IPS-20b (cell line): ENCODE data around the gene HMCN1.
"Not testable (repeated sequence)": the region's sequence is repeated elsewhere in the genome, so short reads cannot be mapped to it uniquely, and the experiment has no call there.

Experiments used
- H3K27ac ChIP-seq: one replicate; pipeline ENCODE4 v1.5.1; 2013; ENCODE audit warnings: low read length
- H3K27me3 ChIP-seq: 2 replicates; pipeline ENCODE4 v1.6.1; 2013; ENCODE audit warnings: mild to moderate bottlenecking, low read length, inconsistent platforms; ENCODE audit not compliant: insufficient read depth
- H3K36me3 ChIP-seq: 2 replicates; pipeline ENCODE4 v1.6.1; 2013; ENCODE audit warnings: low read depth, mild to moderate bottlenecking, inconsistent platforms, low read length, moderate library complexity; ENCODE audit not compliant: insufficient read depth
- H3K4me1 ChIP-seq: 2 replicates; pipeline ENCODE4 v1.6.1; 2013; ENCODE audit warnings: mild to moderate bottlenecking, control low read depth, inconsistent platforms, low read length, moderate library complexity; ENCODE audit not compliant: insufficient read depth
- H3K4me3 ChIP-seq: 2 replicates; pipeline ENCODE4 v1.5.1; 2013; ENCODE audit warnings: mild to moderate bottlenecking, low read length, inconsistent platforms
- H3K9ac ChIP-seq: 2 replicates; pipeline ENCODE4 v1.6.1; 2013; ENCODE audit warnings: low read depth, mild to moderate bottlenecking, inconsistent platforms, low read length, moderate library complexity
- H3K9me3 ChIP-seq: 2 replicates; pipeline ENCODE4 v1.6.1; 2013; ENCODE audit warnings: mild to moderate bottlenecking, low read depth, low read length, inconsistent platforms; ENCODE audit not compliant: insufficient read depth

The HMCN1 gene

DNA sequence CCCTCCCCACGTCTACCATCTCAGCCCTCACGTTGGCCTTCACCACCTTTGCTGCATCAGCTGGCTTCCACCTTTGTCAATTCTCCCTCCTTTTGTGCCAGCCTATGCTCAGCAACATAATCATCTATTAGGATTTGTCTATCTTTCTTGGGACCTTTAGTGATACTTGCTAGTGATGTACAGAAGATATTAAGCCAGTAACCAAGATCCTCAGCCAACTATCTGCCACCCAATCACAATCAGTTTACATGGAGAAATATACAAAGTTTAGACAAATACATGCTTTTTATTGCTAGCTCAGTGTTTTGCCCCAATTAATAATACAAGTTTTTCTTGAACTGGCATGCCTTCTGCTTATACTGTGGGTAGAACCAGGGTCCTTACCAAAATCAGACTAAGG, 468.6 kb downstream of the HMCN1 start:
- H3K9me3 ChIP-seq = no peaks in the 10 kb centered on the region
- H3K36me3 ChIP-seq = no peaks in the 10 kb centered on the region
- no peak overlapping the region for H3K27ac ChIP-seq

DNA sequence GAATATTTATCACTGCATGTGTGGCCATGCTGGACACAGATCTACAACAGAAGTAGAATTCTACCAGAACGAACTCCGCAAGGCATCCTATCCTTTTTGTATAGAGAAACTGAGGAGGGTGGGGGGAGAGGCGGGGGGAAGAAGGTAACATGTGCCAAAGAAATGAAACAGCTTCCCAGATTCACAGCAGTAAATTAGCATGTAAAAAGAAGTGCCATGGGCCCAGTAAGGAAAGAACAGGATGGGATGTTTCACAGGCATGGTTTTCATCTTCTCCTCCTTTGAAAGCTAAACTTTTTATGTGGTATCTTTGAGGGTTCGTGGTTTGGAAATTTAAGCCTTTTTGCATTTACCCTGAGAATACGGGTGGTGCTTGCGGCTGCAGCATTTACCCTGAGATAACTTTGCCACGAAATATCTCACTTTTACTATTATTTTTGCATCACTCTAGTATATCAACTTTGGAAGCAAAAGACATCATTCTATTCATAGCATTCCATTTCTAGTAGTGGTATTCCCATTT, 471.9 kb downstream of the HMCN1 start:
- Histone ChIP-seq H3K27me3 (no peaks in the 10 kb centered on the region), H3K4me3 (no peak overlapping the region), H3K27ac (no peak overlapping the region), H3K9me3 (no peaks in the 10 kb centered on the region), H3K9ac (no peak overlapping the region), H3K36me3 (no peaks in the 10 kb centered on the region), H3K4me1 (peaks cover 8% of the 10 kb centered on the region)

More for the DNA sequence above, 468.6 kb downstream of the HMCN1 start:
- Histone ChIP-seq H3K9ac (no peak overlapping the region), H3K4me1 (peaks cover 8% of the 10 kb centered on the region), H3K4me3 (no peak overlapping the region), H3K27me3 (no peaks in the 10 kb centered on the region)

GRCh38 chr1:186207391-186208085, 473.3 kb downstream of the HMCN1 start:
- no peaks in the 10 kb centered on the region for H3K27me3 ChIP-seq
- H3K4me1 ChIP-seq = peaks cover 8% of the 10 kb centered on the region
- H3K4me3 ChIP-seq = no peak overlapping the region
- no peak overlapping the region for H3K27ac ChIP-seq
- H3K9ac ChIP-seq = no peak overlapping the region
- H3K9me3 ChIP-seq = no peaks in the 10 kb centered on the region
- no peaks in the 10 kb centered on the region for H3K36me3 ChIP-seq

DNA sequence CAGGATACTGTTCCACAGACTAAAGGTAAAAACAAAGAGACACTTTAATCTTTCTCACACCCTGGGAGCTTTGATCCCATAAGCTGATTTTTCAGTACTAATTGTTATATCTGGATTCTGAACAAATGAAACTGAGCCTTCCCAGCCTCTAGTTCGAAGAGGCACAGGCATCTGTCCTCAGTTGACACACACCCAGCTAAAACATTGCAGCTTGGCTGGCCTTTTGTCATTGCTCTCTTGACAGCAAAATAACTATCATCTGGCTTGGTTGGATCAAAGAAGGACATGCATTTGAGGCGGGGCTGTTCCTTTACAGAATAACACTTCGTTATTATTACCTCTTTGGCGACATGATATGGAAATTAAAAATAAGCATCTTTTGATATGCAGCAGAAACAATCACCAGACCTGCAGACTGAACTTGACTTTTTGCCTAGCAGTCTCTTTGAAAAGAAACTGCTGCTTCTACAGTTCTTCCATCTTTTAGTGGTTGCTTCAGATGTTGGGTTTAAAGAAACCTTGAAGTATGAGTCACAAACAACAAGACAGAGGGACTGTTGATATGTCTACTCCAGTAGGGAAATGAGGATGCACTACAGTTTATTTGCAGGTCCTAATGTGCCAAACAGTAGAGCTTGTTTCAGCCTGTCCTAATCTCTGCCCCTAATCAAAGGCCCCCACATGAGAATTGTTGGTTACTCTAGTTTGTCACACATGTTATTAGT, 474.4 kb downstream of the HMCN1 start:
- peaks cover 8% of the 10 kb centered on the region for H3K4me1 ChIP-seq
- no peaks in the 10 kb centered on the region for H3K36me3 ChIP-seq
- H3K9me3 ChIP-seq = no peaks in the 10 kb centered on the region
- H3K9ac ChIP-seq = no peak overlapping the region
- no peaks in the 10 kb centered on the region for H3K27me3 ChIP-seq
- no peak overlapping the region for H3K4me3 ChIP-seq
- H3K27ac ChIP-seq = no peak overlapping the region

DNA sequence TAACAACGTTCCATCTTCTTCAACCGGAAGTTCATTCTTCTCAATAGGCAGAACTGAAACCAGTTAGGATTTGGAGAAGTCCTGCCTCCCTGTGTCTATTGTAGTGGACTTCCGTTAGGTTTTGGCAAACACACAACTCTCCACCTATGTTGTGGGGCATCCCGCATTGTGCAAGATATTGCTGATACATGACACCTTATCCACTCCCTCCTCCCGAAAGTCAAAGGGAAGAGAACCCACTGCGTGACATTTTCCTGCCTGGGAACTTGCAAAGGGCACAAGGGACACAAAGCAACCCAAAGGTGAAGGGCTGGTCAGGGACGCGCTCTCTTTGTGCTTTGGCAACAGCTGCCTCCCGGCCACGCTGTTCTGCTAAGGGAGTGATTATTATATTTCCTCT, 476.1 kb downstream of the HMCN1 start:
- no peaks in the 10 kb centered on the region for H3K36me3 ChIP-seq
- no peak overlapping the region for H3K27ac ChIP-seq
- H3K9ac ChIP-seq = no peak overlapping the region
- H3K27me3 ChIP-seq = no peaks in the 10 kb centered on the region
- H3K9me3 ChIP-seq = no peaks in the 10 kb centered on the region
- H3K4me1 ChIP-seq = peaks cover 8% of the 10 kb centered on the region
- H3K4me3 ChIP-seq = no peak overlapping the region

DNA sequence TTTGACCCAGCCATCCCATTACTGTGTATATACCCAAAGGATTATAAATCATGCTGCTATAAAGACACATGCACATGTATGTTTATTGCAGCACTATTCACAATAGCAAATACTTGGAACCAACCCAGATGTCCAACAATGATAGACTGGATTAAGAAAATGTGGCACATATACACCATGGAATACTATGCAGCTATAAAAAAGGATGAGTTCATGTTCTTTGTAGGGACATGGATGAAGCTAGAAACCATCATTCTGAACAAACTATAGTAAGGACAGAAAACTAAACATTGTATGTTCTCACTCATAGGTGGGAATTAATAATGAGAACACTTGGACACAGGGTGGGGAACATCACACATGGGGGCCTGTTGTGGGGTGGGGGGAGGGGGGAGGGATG, 477.4 kb downstream of the HMCN1 start:
- H3K9me3 ChIP-seq, H3K27me3 ChIP-seq: not testable (repeated sequence)

GRCh38 chr1:186212568-186213224, 478.5 kb downstream of the HMCN1 start:
- Histone ChIP-seq H3K4me1 (no peaks in the 10 kb centered on the region), H3K9ac (no peak overlapping the region), H3K36me3 (no peaks in the 10 kb centered on the region), H3K27ac (no peak overlapping the region), H3K27me3 (no peaks in the 10 kb centered on the region), H3K4me3 (no peak overlapping the region), H3K9me3 (no peaks in the 10 kb centered on the region)

More for the DNA sequence above, 477.4 kb downstream of the HMCN1 start:
- not testable (repeated sequence) for H3K36me3 ChIP-seq, H3K4me3 ChIP-seq, H3K4me1 ChIP-seq, H3K9ac ChIP-seq, H3K27ac ChIP-seq

DNA sequence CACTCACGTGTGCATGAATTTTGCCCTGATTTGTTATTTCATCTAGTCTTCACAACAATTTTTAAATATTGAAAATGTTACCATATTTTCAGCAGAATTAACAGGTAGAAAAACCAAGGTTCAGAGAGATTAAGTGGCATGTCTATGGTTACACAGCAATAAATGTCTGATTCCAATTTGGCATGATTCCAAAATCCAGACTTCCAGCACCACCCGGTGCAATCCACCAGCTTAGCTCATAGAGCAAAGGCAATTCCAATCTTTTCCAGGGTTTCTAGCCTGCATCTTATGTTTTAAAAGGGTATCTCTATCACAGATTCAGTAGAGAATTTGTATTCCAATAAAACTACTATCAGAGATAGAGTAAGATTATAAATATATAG, 479.0 kb downstream of the HMCN1 start:
- no peaks in the 10 kb centered on the region for H3K36me3 ChIP-seq
- H3K4me3 ChIP-seq = no peak overlapping the region
- H3K9me3 ChIP-seq = no peaks in the 10 kb centered on the region
- H3K27ac ChIP-seq = no peak overlapping the region
- H3K27me3 ChIP-seq = no peaks in the 10 kb centered on the region
- H3K4me1 ChIP-seq = no peaks in the 10 kb centered on the region
- no peak overlapping the region for H3K9ac ChIP-seq

- H3K4me1 ChIP-seq = no peaks in the 10 kb centered on the region
- H3K27me3 ChIP-seq = no peaks in the 10 kb centered on the region
- no peaks in the 10 kb centered on the region for H3K9me3 ChIP-seq
- no peak overlapping the region for H3K9ac ChIP-seq
- no peak overlapping the region for H3K27ac ChIP-seq
- H3K4me3 ChIP-seq = no peak overlapping the region
- H3K36me3 ChIP-seq = no peaks in the 10 kb centered on the region
Measured at GRCh38 chr1:186214791-186215190, 480.6 kb downstream of the HMCN1 start.

- no peak overlapping the region for H3K27ac ChIP-seq
- H3K4me3 ChIP-seq = no peak overlapping the region
- H3K9ac ChIP-seq = no peak overlapping the region
- H3K36me3 ChIP-seq = no peaks in the 10 kb centered on the region
- no peaks in the 10 kb centered on the region for H3K4me1 ChIP-seq
- no peaks in the 10 kb centered on the region for H3K9me3 ChIP-seq
- no peaks in the 10 kb centered on the region for H3K27me3 ChIP-seq
Measured at GRCh38 chr1:186215636-186216035, 481.4 kb downstream of the HMCN1 start.

DNA sequence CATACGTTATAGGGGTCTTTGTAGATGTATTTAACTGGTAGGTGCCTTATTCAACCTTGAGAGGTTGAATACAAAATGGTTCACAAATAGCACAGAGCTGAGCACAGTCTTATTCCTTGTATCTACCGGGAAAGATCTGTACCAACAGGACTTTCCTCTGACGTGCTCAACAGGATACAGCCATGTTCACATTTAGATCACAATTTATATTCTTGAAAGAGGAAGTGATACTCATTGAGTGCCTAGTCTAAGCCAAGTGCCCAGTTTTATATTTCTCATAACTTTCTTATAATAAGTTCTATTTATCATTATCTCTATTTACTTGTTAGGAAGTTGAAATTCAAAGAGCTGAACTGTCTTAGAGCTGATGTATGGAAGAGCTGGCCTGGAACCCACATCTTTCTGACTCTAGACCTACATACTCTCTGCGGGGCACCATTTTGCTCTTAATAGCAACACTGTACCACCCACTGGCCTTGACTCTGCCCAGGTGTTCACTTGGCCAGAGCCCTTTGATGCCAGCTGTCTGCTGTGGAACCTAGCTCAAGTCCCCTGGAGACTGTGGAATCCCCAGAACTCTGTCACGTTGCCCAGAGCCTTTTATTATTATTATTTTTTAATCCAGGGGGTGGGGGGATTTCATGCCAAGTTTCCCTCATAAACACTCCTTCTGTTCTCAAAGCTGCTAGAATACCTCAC, 484.6 kb downstream of the HMCN1 start:
- Histone ChIP-seq H3K36me3 (no peaks in the 10 kb centered on the region), H3K9me3 (no peaks in the 10 kb centered on the region), H3K27me3 (no peaks in the 10 kb centered on the region), H3K4me1 (no peaks in the 10 kb centered on the region), H3K9ac (no peak overlapping the region), H3K4me3 (no peak overlapping the region), H3K27ac (no peak overlapping the region)
